ENCODE data around the gene KCNMB4. TPM values are rescaled to one million over a fixed set of nuclear protein-coding genes. Genes with fewer than 3 reads are reported as not detected.

KCNMB4 gene
- total RNA-seq, 2 donors from 2014 or later: 2.8 to 3.2 TPM

GRCh38 chr12:70459786-70460185 is 93.7 kb downstream of the KCNMB4 start:
- DNase-seq (ENCODE audit: low spot score): no peak
- Histone ChIP-seq H3K9me3 (peaks cover 0 to 10% of the 10 kb centered on the region in 2 donors), H3K36me3 (no peaks in the 10 kb centered on the region), H3K27ac (no peak overlapping the region), H3K27me3 (no peaks in the 10 kb centered on the region), H3K4me3 (no peak overlapping the region), H3K4me1 (no peaks in the 10 kb centered on the region)
- TF ChIP-seq CTCF (IDR thresholded peaks at IDR 0.05): no peak

GRCh38 chr12:70463997-70464396 is 97.9 kb downstream of the KCNMB4 start:
- H3K9me3 ChIP-seq: peaks cover 0 to 10% of the 10 kb centered on the region in 2 donors
- H3K27ac ChIP-seq: no peak overlapping the region
- no peaks in the 10 kb centered on the region for H3K27me3 ChIP-seq

GRCh38 chr12:70466753-70467152 is 100.7 kb downstream of the KCNMB4 start:
- Histone ChIP-seq H3K4me3 (no peak overlapping the region), H3K36me3 (no peaks in the 10 kb centered on the region), H3K27ac (no peak overlapping the region), H3K4me1 (no peaks in the 10 kb centered on the region), H3K9me3 (peaks cover 0 to 10% of the 10 kb centered on the region in 2 donors), H3K27me3 (no peaks in the 10 kb centered on the region)
- TF ChIP-seq CTCF (IDR thresholded peaks at IDR 0.05): no peak
- DNase-seq (ENCODE audit: low spot score): no peak

More at GRCh38 chr12:70463997-70464396, 97.9 kb downstream of the KCNMB4 start:
- Histone ChIP-seq H3K4me1 (no peaks in the 10 kb centered on the region), H3K36me3 (no peaks in the 10 kb centered on the region), H3K4me3 (no peak overlapping the region)
- no peak for TF ChIP-seq CTCF (IDR thresholded peaks at IDR 0.05)
- no peak for DNase-seq (ENCODE audit: low spot score)

GRCh38 chr12:70467476-70467875 is 101.4 kb downstream of the KCNMB4 start:
- Histone ChIP-seq H3K4me1 (no peaks in the 10 kb centered on the region), H3K27me3 (no peaks in the 10 kb centered on the region), H3K27ac (no peak overlapping the region), H3K4me3 (no peak overlapping the region), H3K36me3 (no peaks in the 10 kb centered on the region), H3K9me3 (peaks cover 0 to 10% of the 10 kb centered on the region in 2 donors)
- DNase-seq (ENCODE audit: low spot score): no peak
- TF ChIP-seq CTCF (IDR thresholded peaks at IDR 0.05): no peak

GRCh38 chr12:70467918-70468733 is 102.0 kb downstream of the KCNMB4 start:
- no peaks in the 10 kb centered on the region for H3K4me1 ChIP-seq
- no peak for TF ChIP-seq CTCF (IDR thresholded peaks at IDR 0.05)

More at GRCh38 chr12:70467918-70468733, 102.0 kb downstream of the KCNMB4 start:
- Histone ChIP-seq H3K27me3 (no peaks in the 10 kb centered on the region), H3K36me3 (no peaks in the 10 kb centered on the region), H3K9me3 (peaks cover 0 to 10% of the 10 kb centered on the region in 2 donors), H3K27ac (no peak overlapping the region), H3K4me3 (no peak overlapping the region)
- no peak for DNase-seq (ENCODE audit: low spot score)

Data from right atrium auricular region (tissue), 2 donors.